Liver (tissue), 9 donors: ENCODE results near the gene PTPRC. TPM values are rescaled to one million over a fixed set of nuclear protein-coding genes. Genes with fewer than 3 reads are reported as not detected.

Experiments used
- DNase-seq: peaks from one replicate; pipeline ENCODE4 v3.0.0-alpha.2; 2017; ENCODE audit warnings: low spot score
- H3K27ac ChIP-seq, 2 donors: one replicate each; pipeline ENCODE4 v1.7.0; 2013; ENCODE audit warnings: inconsistent platforms in 2 of 2, low read length in 2 of 2, control low read depth in 1 of 2, low read depth in 1 of 2, mild to moderate bottlenecking in 1 of 2
- H3K27me3 ChIP-seq, 4 donors: one replicate each; pipeline versions ENCODE4 v1.6.1 to v1.7.0; 2013; ENCODE audit warnings: low read length in 3 of 4, inconsistent platforms in 1 of 4, mild to moderate bottlenecking in 1 of 4, moderate library complexity in 1 of 4; ENCODE audit not compliant: control insufficient read depth in 4 of 4, insufficient read depth in 4 of 4
- H3K36me3 ChIP-seq, 4 donors: one replicate each; pipeline versions ENCODE4 v1.6.1 to v1.7.0; 2013; ENCODE audit warnings: low read length in 3 of 4, mild to moderate bottlenecking in 3 of 4, low read depth in 1 of 4, moderate library complexity in 1 of 4; ENCODE audit not compliant: control insufficient read depth in 4 of 4, insufficient read depth in 3 of 4
- H3K4me1 ChIP-seq, 4 donors: one replicate each; pipeline versions ENCODE4 v1.6.1 to v1.7.0; 2013; ENCODE audit warnings: low read length in 3 of 4, mild to moderate bottlenecking in 3 of 4, moderate library complexity in 1 of 4; ENCODE audit not compliant: control insufficient read depth in 4 of 4, insufficient read depth in 4 of 4
- H3K4me3 ChIP-seq, 3 donors: one replicate each; pipeline versions ENCODE4 v1.6.1 to v1.7.0; 2013; ENCODE audit warnings: low read length in 3 of 3, control low read depth in 1 of 3, low read depth in 1 of 3, mild to moderate bottlenecking in 1 of 3
- H3K9ac ChIP-seq, 2 donors: one replicate each; pipeline ENCODE4 v1.7.0; 2013; ENCODE audit warnings: low read length in 2 of 2, mild to moderate bottlenecking in 2 of 2, moderate library complexity in 2 of 2, control low read depth in 1 of 2, low read depth in 1 of 2
- H3K9me3 ChIP-seq, 4 donors: one replicate each; pipeline versions ENCODE4 v1.6.1 to v1.7.0; 2013; ENCODE audit warnings: low read length in 3 of 4; ENCODE audit not compliant: control insufficient read depth in 4 of 4
- ATF3 ChIP-seq: IDR thresholded peaks from 2 replicates; pipeline ENCODE4 v1.6.1; 2016; ENCODE audit warnings: antibody characterized with exemption
- CTCF ChIP-seq: fragments of 150-350 bp; IDR thresholded peaks from 2 replicates; pipeline ENCODE4 v1.5.1; 2017; ENCODE audit warnings: improper control_type of control experiment, low read depth, low read length; ENCODE audit not compliant: missing input control
- EGR1 ChIP-seq, 2 donors: IDR thresholded peaks; 2 replicates each; pipeline ENCODE4 v1.6.1; 2016 to 2018; ENCODE audit warnings: antibody characterized with exemption in 2 of 2, low read depth in 2 of 2
- FOXA1 ChIP-seq: IDR thresholded peaks from 2 replicates; pipeline ENCODE4 v1.6.1; 2016; ENCODE audit warnings: antibody characterized with exemption
- FOXA2 ChIP-seq: IDR thresholded peaks from 2 replicates; pipeline ENCODE4 v1.6.1; 2016; ENCODE audit warnings: antibody characterized with exemption
- GABPA ChIP-seq, 2 donors: IDR thresholded peaks in 1 of 2; conservative IDR thresholded peaks in 1 of 2; 2 replicates each; pipeline ENCODE4 v1.6.1; 2016; ENCODE audit warnings: antibody characterized with exemption in 2 of 2, mild to moderate bottlenecking in 1 of 2, moderate library complexity in 1 of 2
- HNF4A ChIP-seq, 2 donors: conservative IDR thresholded peaks; 2 replicates each; pipeline ENCODE4 v1.6.1; 2016; ENCODE audit warnings: antibody characterized with exemption in 2 of 2, mild to moderate bottlenecking in 2 of 2
- HNF4G ChIP-seq: IDR thresholded peaks from 2 replicates; pipeline ENCODE4 v1.6.1; 2016; ENCODE audit warnings: antibody characterized with exemption
- JUND ChIP-seq, 2 donors: IDR thresholded peaks; 2 replicates each; pipeline ENCODE4 v1.6.1; 2016; ENCODE audit warnings: antibody characterized with exemption in 2 of 2
- MAX ChIP-seq: IDR thresholded peaks from 2 replicates; pipeline ENCODE4 v1.6.1; 2016; ENCODE audit warnings: antibody characterized with exemption
- RAD21 ChIP-seq, 2 donors: IDR thresholded peaks; 2 replicates each; pipeline ENCODE4 v1.6.1; 2016; ENCODE audit warnings: antibody characterized with exemption in 2 of 2, mild to moderate bottlenecking in 2 of 2
- REST ChIP-seq: IDR thresholded peaks from 2 replicates; pipeline ENCODE4 v1.6.1; 2016; ENCODE audit warnings: antibody characterized with exemption, mild to moderate bottlenecking
- RXRA ChIP-seq, 2 donors: IDR thresholded peaks; 2 replicates each; pipeline ENCODE4 v1.6.1; 2017 to 2018; ENCODE audit warnings: antibody characterized with exemption in 2 of 2, mild to moderate bottlenecking in 1 of 2
- SP1 ChIP-seq: IDR thresholded peaks from 2 replicates; pipeline ENCODE4 v1.6.1; 2018; ENCODE audit warnings: antibody characterized with exemption, mild to moderate bottlenecking
- TAF1 ChIP-seq: conservative IDR thresholded peaks from 2 replicates; pipeline ENCODE4 v1.6.1; 2016; ENCODE audit warnings: antibody characterized with exemption, mild to moderate bottlenecking
- YY1 ChIP-seq: IDR thresholded peaks from 2 replicates; pipeline ENCODE4 v1.6.1; 2016; ENCODE audit warnings: antibody characterized with exemption, mild to moderate bottlenecking
- ZBTB33 ChIP-seq: IDR thresholded peaks from 2 replicates; pipeline ENCODE4 v1.6.1; 2016; ENCODE audit warnings: antibody characterized with exemption
- WGBS: extraction: QIAGEN DNeasy Blood & Tissue Kit; methylation state at CpG from one replicate; pipeline ENCODE4 v1.1.7; 2013; 5-methylcytosine and 5-hydroxymethylcytosine counted together
- polyA plus RNA-seq, 2 donors: library from polyadenylated mRNA; stranded (reverse) in 1 of 2; unstranded in 1 of 2; fragments of 200-250 nt in 1 of 2; fragments of >200 nt in 1 of 2; fragmentation: Nextera tagmentation in 1 of 2; extraction: Ambion mirVana in 1 of 2; gene quantifications; one replicate each; pipeline versions ENCODE4 v1.2.1 to v1.2.3, GENCODE V29; 2013 to 2015
- total RNA-seq, 2 donors: library from RNA; depleted of rRNA; stranded (reverse); fragments of >200 nt; gene quantifications; one replicate each; pipeline ENCODE4 v1.2.3, GENCODE V29; 2014
- donor health status: healthy.
- donor health status: healthy.
- donor health status: healthy.
- donor health status: healthy.
- donor health status: healthy.

Gene PTPRC
- total and polyA plus RNA-seq, 4 donors: 5.8 to 34.1 (median 16.2) TPM

GRCh38 chr1:198682850-198683249 is 44.0 kb downstream of the PTPRC start:
- 75% methylated on average over 2 of the region's 2 CpGs for WGBS
- Histone ChIP-seq H3K36me3 (no peaks in the 10 kb centered on the region), H3K27me3 (no peaks in the 10 kb centered on the region), H3K9ac (no peak overlapping the region), H3K4me3 (no peak overlapping the region), H3K9me3 (no peaks in the 10 kb centered on the region), H3K27ac (peak overlapping the region; percentile 32 to 62), H3K4me1 (peaks cover 0 to 5% (median 2%) of the 10 kb centered on the region in 4 donors)
- TF ChIP-seq FOXA1 (no peak), YY1 (no peak), MAX (no peak)
- DNase-seq: no peak

- 84% methylated on average over 2 of the region's 2 CpGs for WGBS
- Histone ChIP-seq H3K27me3 (no peaks in the 10 kb centered on the region), H3K9me3 (no peaks in the 10 kb centered on the region), H3K4me1 (peaks cover 0 to 5% (median 2%) of the 10 kb centered on the region in 4 donors), H3K27ac (peak overlapping the region in 1 of 2 donors; percentile 7), H3K9ac (no peak overlapping the region), H3K36me3 (no peaks in the 10 kb centered on the region), H3K4me3 (no peak overlapping the region)
- TF ChIP-seq YY1 (no peak), HNF4G (no peak), CTCF (no peak), FOXA1 (no peak), SP1 (no peak), JUND (IDR thresholded peaks at IDR 0.05) (no peak), REST (no peak), TAF1 (no peak), ZBTB33 (no peak), HNF4A (conservative IDR thresholded peaks at IDR 0.05) (no peak), RAD21 (IDR thresholded peaks at IDR 0.05) (no peak), GABPA (IDR thresholded peaks at IDR 0.05 in 1 of 2, conservative IDR thresholded peaks at IDR 0.05 in 1 of 2) (no peak), FOXA2 (no peak), ATF3 (no peak), EGR1 (IDR thresholded peaks at IDR 0.05; ENCODE audit: low read depth in 2 of 2) (no peak), RXRA (IDR thresholded peaks at IDR 0.05) (no peak)
- DNase-seq: no peak
Measured at GRCh38 chr1:198683449-198683848, 44.6 kb downstream of the PTPRC start.
